HG03159 (cell line): ENCODE data around the gene STK32C.
"Not testable (repeated sequence)": the region's sequence is repeated elsewhere in the genome, so short reads cannot be mapped to it uniquely, and the experiment has no call there.

ENCODE experiments used
- ATAC-seq: cut with Tn5 transposase; IDR thresholded peaks from one replicate; pipeline ENCODE4 v1.9.1; 2021; ENCODE audit warnings: mild to moderate bottlenecking, moderate library complexity; ENCODE audit not compliant: unreplicated experiment

Gene STK32C

GRCh38 chr10:132270256-132270655 lies 37.5 kb downstream of the STK32C start:
- ATAC-seq, result no peak

GRCh38 chr10:132269266-132270230 lies 38.2 kb downstream of the STK32C start:
- no peak for ATAC-seq

- not testable (repeated sequence) for ATAC-seq
These were observed 39.8 kb downstream of the STK32C start for GRCh38 chr10:132267916-132268315.

GRCh38 chr10:132266594-132267161 lies 41.1 kb downstream of the STK32C start:
- ATAC-seq, result no peak

GRCh38 chr10:132265890-132266496 lies 41.8 kb downstream of the STK32C start:
- ATAC-seq, result no peak

- no peak for ATAC-seq
These were observed 42.5 kb downstream of the STK32C start for GRCh38 chr10:132264966-132265889.

- ATAC-seq, result no peak
These were observed 43.3 kb downstream of the STK32C start for GRCh38 chr10:132264306-132264950.

GRCh38 chr10:132263866-132264265 lies 43.9 kb downstream of the STK32C start:
- ATAC-seq, result no peak

GRCh38 chr10:132259702-132260482 lies 47.9 kb downstream of the STK32C start:
- no peak for ATAC-seq

GRCh38 chr10:132258423-132258822 lies 49.3 kb downstream of the STK32C start:
- no peak for ATAC-seq

- no peak for ATAC-seq
These were observed 49.8 kb downstream of the STK32C start for GRCh38 chr10:132257907-132258306.

GRCh38 chr10:132257271-132257670 lies 50.5 kb downstream of the STK32C start:
- no peak for ATAC-seq

- no peak for ATAC-seq
These were observed 50.9 kb downstream of the STK32C start for GRCh38 chr10:132256866-132257265.

- ATAC-seq, result no peak
These were observed 52.0 kb downstream of the STK32C start for GRCh38 chr10:132255489-132256344.

GRCh38 chr10:132254841-132255240 lies 52.9 kb downstream of the STK32C start:
- ATAC-seq, result no peak

GRCh38 chr10:132253092-132253687 lies 54.6 kb downstream of the STK32C start:
- ATAC-seq, result no peak

- ATAC-seq, result no peak
These were observed 55.3 kb downstream of the STK32C start for GRCh38 chr10:132252412-132252811.

- ATAC-seq, result no peak
These were observed 55.8 kb downstream of the STK32C start for GRCh38 chr10:132251928-132252327.
